GM06990 (cell line): ENCODE results near the gene LRP4.

Experiments
- DNase-seq: peaks from one replicate; pipeline ENCODE4 v3.0.0-alpha.2; 2011; ENCODE audit not compliant: insufficient read length; ENCODE audit errors: extremely low read depth
- H3K27me3 ChIP-seq: replicated peaks from 2 replicates; pipeline ENCODE4 v1.6.0; 2011; ENCODE audit warnings: low read length; ENCODE audit not compliant: control insufficient read depth, insufficient read depth
- H3K36me3 ChIP-seq: 2 replicates; pipeline ENCODE4 v1.5.1; 2011; ENCODE audit warnings: low read length; ENCODE audit not compliant: control insufficient read depth, insufficient read depth
- H3K4me3 ChIP-seq: replicated peaks from 2 replicates; pipeline ENCODE4 v1.5.1; 2011; ENCODE audit warnings: low read depth, mild to moderate bottlenecking, control low read depth, low read length
- TF ChIP-seq, protein P1 (sequence below): IDR thresholded peaks from 2 replicates; pipeline ENCODE4 v1.5.1; 2011; ENCODE audit warnings: low read length, control low read depth, mild to moderate bottlenecking, inconsistent platforms; ENCODE audit not compliant: insufficient read depth, poor library complexity, severe bottlenecking

LRP4 gene

DNA sequence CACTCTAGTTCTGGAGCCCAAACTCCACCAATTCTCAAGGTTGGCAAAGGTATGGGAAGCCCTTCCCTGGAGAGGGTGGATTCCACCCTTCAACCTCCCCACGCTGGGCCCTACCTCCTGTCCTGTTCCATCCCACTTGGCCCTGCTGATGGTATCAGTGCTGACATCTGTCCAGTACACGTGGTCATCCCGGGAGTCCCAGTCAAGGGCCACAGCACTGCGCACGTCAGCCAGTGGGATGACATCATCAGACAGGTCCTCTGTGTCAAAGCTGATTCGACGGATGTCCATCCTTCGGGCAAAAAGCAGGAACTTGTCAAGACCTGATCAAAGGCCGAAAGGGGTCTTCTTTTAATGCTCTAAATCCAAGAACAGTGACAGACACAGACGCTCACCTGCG is 32.1 kb downstream of the LRP4 start:
- H3K4me3 ChIP-seq = no peak overlapping the region
- TF ChIP-seq, protein P1, sequence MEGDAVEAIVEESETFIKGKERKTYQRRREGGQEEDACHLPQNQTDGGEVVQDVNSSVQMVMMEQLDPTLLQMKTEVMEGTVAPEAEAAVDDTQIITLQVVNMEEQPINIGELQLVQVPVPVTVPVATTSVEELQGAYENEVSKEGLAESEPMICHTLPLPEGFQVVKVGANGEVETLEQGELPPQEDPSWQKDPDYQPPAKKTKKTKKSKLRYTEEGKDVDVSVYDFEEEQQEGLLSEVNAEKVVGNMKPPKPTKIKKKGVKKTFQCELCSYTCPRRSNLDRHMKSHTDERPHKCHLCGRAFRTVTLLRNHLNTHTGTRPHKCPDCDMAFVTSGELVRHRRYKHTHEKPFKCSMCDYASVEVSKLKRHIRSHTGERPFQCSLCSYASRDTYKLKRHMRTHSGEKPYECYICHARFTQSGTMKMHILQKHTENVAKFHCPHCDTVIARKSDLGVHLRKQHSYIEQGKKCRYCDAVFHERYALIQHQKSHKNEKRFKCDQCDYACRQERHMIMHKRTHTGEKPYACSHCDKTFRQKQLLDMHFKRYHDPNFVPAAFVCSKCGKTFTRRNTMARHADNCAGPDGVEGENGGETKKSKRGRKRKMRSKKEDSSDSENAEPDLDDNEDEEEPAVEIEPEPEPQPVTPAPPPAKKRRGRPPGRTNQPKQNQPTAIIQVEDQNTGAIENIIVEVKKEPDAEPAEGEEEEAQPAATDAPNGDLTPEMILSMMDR = no peak
- H3K36me3 ChIP-seq = no peaks in the 10 kb centered on the region
- no peaks in the 10 kb centered on the region; the same call in 1 of the 2 replicates for H3K27me3 ChIP-seq
- DNase-seq = no peak

DNA sequence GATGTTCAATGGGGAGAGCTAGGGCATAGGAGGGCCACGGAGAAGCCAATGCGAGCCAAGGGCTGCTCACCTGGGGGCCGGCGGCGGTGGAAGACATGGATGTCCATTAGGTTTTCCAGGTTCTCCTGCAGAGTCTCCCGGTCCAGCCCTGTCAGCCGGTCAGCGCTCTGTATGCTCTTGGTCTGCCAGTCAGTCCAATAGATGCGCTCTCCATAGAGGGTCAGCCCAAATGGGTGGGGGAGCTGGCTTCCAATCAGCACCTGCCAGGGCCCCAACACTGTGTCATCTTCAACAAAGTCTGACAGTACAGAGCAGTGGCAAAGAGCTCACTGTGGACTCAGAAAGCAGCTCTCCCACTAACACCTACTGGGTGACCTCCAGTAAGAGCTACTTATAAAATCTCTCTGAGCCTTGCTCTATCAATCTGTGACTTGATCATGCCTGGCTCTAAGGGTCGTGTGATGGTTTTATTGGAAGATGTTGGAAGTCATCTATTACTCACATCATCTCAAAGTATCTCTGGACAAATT is 39.2 kb downstream of the LRP4 start:
- TF ChIP-seq, protein P1 = no peak
- H3K36me3 ChIP-seq = no peaks in the 10 kb centered on the region
- no peaks in the 10 kb centered on the region; the same call in 1 of the 2 replicates for H3K27me3 ChIP-seq
- H3K4me3 ChIP-seq = no peak overlapping the region
- DNase-seq = no peak

DNA sequence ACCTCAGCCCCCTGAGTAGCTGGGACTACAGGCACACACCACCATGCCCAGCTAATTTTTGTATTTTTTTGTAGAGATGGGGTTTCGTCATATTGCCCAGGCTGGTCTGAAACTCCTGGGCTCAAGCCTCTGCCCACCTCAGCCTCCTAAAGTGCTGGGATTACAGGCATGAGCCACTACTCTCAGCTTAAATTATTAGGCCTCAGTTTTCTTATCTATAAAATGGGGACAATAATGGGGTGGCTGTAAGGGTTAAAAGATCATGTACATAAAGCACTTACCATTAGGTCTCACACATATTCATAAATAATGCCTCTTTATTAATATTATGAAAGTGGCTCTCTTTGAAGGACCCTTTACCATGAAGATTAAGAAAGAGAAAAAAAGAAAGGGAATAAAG is 40.8 kb downstream of the LRP4 start:
- Histone ChIP-seq H3K36me3 (no peaks in the 10 kb centered on the region), H3K27me3 (peaks cover 1% of the 10 kb centered on the region; the same call in 1 of the 2 replicates), H3K4me3 (no peak overlapping the region)
- TF ChIP-seq, protein P1 = no peak
- DNase-seq = no peak

DNA sequence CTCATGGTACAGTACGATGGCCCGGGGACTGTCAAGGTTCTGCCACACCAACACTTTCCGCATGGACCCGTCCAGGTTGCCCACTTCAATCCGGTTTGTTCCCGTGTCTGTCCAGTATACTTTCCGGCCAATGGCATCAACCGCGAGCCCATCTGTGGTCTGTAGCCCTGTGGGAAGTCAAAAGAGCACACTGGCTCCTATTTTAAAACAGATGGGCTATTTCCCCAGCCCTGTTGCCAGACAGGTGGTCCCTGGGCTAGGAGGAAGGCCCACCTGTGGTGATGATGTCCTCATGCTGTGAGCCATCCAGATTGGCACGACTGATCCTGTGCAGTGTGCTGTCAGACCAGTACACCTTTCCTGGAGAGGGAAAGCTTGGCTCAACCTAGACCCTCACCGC is 41.9 kb downstream of the LRP4 start:
- H3K4me3 ChIP-seq = no peak overlapping the region
- TF ChIP-seq, protein P1 = no peak
- no peak for DNase-seq
- H3K27me3 ChIP-seq = peaks cover 1% of the 10 kb centered on the region; the same call in 1 of the 2 replicates
- no peaks in the 10 kb centered on the region for H3K36me3 ChIP-seq

DNA sequence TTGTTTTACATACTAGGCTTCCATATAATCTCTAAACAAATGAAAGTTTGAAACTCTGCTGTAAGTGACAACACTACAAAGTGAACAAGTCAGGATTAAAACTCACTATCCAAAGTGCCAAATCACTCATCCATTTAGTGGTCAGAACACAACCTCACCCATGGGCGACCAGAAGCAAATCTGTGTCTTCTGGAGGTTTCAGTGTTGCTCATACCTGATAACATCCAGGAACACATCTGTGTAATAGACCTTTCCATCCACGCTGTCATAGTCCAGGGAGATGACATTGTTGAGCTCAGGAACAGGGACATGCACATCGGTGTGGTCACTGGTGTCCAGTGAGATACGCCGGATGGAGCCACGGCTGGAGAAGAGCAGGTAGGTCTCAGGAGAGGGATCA is 43.8 kb downstream of the LRP4 start:
- peaks cover 1% of the 10 kb centered on the region; the same call in 1 of the 2 replicates for H3K27me3 ChIP-seq
- DNase-seq = no peak
- H3K4me3 ChIP-seq = no peak overlapping the region
- TF ChIP-seq, protein P1 = no peak
- no peaks in the 10 kb centered on the region for H3K36me3 ChIP-seq

DNA sequence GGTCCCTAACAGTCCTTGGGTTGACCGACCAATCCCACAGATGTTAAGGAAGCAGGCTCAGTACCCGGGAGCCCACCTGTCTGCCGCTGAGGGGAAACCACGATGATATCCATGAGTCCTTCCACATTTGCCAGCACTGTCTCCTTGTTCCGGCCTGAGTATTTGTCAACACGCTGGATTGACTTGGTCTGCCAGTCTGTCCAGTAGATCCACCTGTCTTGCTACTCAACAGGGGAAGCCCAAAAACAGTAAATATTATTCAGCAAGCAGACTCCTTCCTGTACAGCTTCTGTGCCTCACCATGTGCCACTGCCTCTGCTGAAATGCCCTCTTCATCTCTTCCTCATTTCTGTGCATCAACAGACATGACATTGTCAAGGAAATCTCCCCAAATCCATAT is 49.4 kb downstream of the LRP4 start:
- Histone ChIP-seq H3K4me3 (no peak overlapping the region), H3K27me3 (peaks cover 1% of the 10 kb centered on the region; the same call in 1 of the 2 replicates), H3K36me3 (no peaks in the 10 kb centered on the region)
- DNase-seq = no peak
- TF ChIP-seq, protein P1 = no peak
